Uterus (tissue), 4 donors: ENCODE results near the gene FIBP. TPM values are rescaled to one million over a fixed set of nuclear protein-coding genes. Genes with fewer than 3 reads are reported as not detected.
A peak's percentile ranks its signal among the peaks of the same experiment; 100 is the strongest.

Experiments used
- DNase-seq, 2 donors: peaks; one replicate each; pipeline ENCODE4 v3.0.0-alpha.2; 2019 to 2020
- H3K27ac ChIP-seq, 2 donors: fragments of 200-600 bp; sonication (generic); 1 replicate in 1 of 2; 2 replicates in 1 of 2; pipeline ENCODE4 v1.5.1; 2016 to 2018
- H3K27me3 ChIP-seq, 2 donors: fragments of 200-600 bp; sonication (generic); one replicate each; pipeline ENCODE4 v1.5.1; 2018 to 2019; ENCODE audit warnings: control low read depth in 1 of 2
- H3K36me3 ChIP-seq, 2 donors: fragments of 200-600 bp; sonication (generic); one replicate each; pipeline ENCODE4 v1.5.1; 2019; ENCODE audit warnings: control low read depth in 1 of 2
- H3K4me1 ChIP-seq, 2 donors: fragments of 200-600 bp; sonication (generic); one replicate each; pipeline ENCODE4 v1.5.1; 2018 to 2019; ENCODE audit warnings: control low read depth in 1 of 2
- H3K4me3 ChIP-seq, 2 donors: fragments of 200-600 bp; sonication (generic); 1 replicate in 1 of 2; 2 replicates in 1 of 2; pipeline ENCODE4 v1.5.1; 2018 to 2019; ENCODE audit warnings: mild to moderate bottlenecking in 1 of 2
- H3K9me3 ChIP-seq, 2 donors: fragments of 200-600 bp; sonication (generic); one replicate each; pipeline ENCODE4 v1.5.1; 2019; ENCODE audit warnings: control low read depth in 1 of 2
- POLR2A ChIP-seq, 2 donors: fragments of 450-650 bp; IDR thresholded peaks; one replicate each; pipeline ENCODE4 v1.6.1; 2016; ENCODE audit warnings: antibody characterized with exemption in 2 of 2, mild to moderate bottlenecking in 1 of 2, moderate library complexity in 1 of 2
- intact Hi-C: fragments of 100-400 bp; cut with DNase I; formaldehyde crosslinking; loops from one replicate; pipeline ENCODE4 v1.15.1; 2023; ENCODE audit warnings: low total_unique reads
- total RNA-seq, 4 donors: library from RNA; depleted of rRNA in 3 of 4; stranded (reverse); fragments of >200 nt in 3 of 4; gene quantifications; one replicate each; pipeline versions ENCODE4 v1.1.0 to v1.2.4, GENCODE V29; 2014 to 2023
- TF ChIP-seq, protein P1 (sequence below), 4 experiments: fragments of 200-600 bp in 2 of 4; fragments of 450-650 bp in 2 of 4; sonication (generic) in 2 of 4; IDR thresholded peaks; one replicate each; pipeline ENCODE4 v1.5.1; 2016 to 2019; ENCODE audit warnings: antibody characterized with exemption in 4 of 4, mild to moderate bottlenecking in 2 of 4, moderate library complexity in 1 of 4
- donor health status: DM: yes; HTN: yes; CAD: no.

FIBP gene
- total RNA-seq, 4 donors from 2014 or later, result 39.7 to 239 (median 52.2) TPM

DNA sequence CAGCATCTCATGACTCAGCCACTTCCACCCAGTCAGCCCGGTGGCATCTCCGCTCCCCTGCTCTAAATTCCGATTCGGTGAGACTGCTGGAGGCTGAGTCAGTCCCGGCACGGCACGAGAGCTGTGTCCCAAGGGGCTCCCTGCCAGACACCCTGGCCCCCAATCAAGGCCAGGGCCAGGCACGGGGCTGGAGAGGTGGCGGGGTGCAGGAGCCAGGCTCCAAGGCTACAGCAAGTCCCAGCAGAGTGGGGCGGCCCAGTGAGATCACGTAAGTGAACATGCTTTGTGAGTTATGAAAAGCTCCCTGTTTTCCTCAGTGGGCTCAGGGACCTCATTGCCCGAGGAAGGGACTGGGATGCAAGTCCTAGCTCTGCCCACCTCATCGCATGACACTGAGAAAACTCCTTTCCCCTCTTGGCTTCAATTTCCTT lies 27.6 kb upstream of the FIBP start:
- no peaks in the 10 kb centered on the region for H3K9me3 ChIP-seq
- intact Hi-C loops, result no loop called here
- peak; percentile 89 to 94 for DNase-seq
- no peaks in the 10 kb centered on the region for H3K36me3 ChIP-seq
- peak; percentile 27 to 48 for TF ChIP-seq POLR2A (IDR thresholded peaks at IDR 0.05)
- TF ChIP-seq, protein P1, sequence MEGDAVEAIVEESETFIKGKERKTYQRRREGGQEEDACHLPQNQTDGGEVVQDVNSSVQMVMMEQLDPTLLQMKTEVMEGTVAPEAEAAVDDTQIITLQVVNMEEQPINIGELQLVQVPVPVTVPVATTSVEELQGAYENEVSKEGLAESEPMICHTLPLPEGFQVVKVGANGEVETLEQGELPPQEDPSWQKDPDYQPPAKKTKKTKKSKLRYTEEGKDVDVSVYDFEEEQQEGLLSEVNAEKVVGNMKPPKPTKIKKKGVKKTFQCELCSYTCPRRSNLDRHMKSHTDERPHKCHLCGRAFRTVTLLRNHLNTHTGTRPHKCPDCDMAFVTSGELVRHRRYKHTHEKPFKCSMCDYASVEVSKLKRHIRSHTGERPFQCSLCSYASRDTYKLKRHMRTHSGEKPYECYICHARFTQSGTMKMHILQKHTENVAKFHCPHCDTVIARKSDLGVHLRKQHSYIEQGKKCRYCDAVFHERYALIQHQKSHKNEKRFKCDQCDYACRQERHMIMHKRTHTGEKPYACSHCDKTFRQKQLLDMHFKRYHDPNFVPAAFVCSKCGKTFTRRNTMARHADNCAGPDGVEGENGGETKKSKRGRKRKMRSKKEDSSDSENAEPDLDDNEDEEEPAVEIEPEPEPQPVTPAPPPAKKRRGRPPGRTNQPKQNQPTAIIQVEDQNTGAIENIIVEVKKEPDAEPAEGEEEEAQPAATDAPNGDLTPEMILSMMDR (IDR thresholded peaks at IDR 0.05), result no peak
- H3K27me3 ChIP-seq, result no peaks in the 10 kb centered on the region
- peak overlapping the region in 1 of 2 donors; percentile 2 for H3K4me3 ChIP-seq
- H3K4me1 ChIP-seq, result peaks cover 21 to 35% of the 10 kb centered on the region in 2 donors
- H3K27ac ChIP-seq, result peak overlapping the region; percentile 94 to 97

GRCh38 chr11:65915101-65915820 lies 27.0 kb upstream of the FIBP start:
- Histone ChIP-seq H3K27ac (peak overlapping the region; percentile 94 to 97), H3K4me3 (peak overlapping the region in 1 of 2 donors; percentile 2), H3K9me3 (no peaks in the 10 kb centered on the region), H3K36me3 (no peaks in the 10 kb centered on the region), H3K4me1 (peaks cover 15 to 29% of the 10 kb centered on the region in 2 donors), H3K27me3 (no peaks in the 10 kb centered on the region)
- intact Hi-C loops, result no loop called here
- DNase-seq, result no peak
- TF ChIP-seq, protein P1 (IDR thresholded peaks at IDR 0.05), result no peak
- no peak for TF ChIP-seq POLR2A (IDR thresholded peaks at IDR 0.05)

- no peaks in the 10 kb centered on the region for H3K9me3 ChIP-seq
- peaks cover 13 to 26% of the 10 kb centered on the region in 2 donors for H3K4me1 ChIP-seq
- no peak for TF ChIP-seq POLR2A (IDR thresholded peaks at IDR 0.05)
- TF ChIP-seq, protein P1 (IDR thresholded peaks at IDR 0.05), result no peak
- H3K27ac ChIP-seq, result peak overlapping the region in 1 of 2 donors; percentile 18
- DNase-seq, result no peak
- no peak overlapping the region for H3K4me3 ChIP-seq
- no peaks in the 10 kb centered on the region for H3K36me3 ChIP-seq
- no peaks in the 10 kb centered on the region for H3K27me3 ChIP-seq
- intact Hi-C loops, result no loop called here
These were observed 24.6 kb upstream of the FIBP start for GRCh38 chr11:65912845-65913244.

- DNase-seq, result peak; percentile 79
- TF ChIP-seq POLR2A (IDR thresholded peaks at IDR 0.05), result no peak
- TF ChIP-seq, protein P1 (IDR thresholded peaks at IDR 0.05), result peak; percentile 18 to 62 (median 52)
- intact Hi-C loops, result no loop called here
- H3K4me1 ChIP-seq, result peaks cover 5 to 16% of the 10 kb centered on the region in 2 donors
- peak overlapping the region; percentile 23 to 29 for H3K27ac ChIP-seq
- no peak overlapping the region for H3K4me3 ChIP-seq
- no peaks in the 10 kb centered on the region for H3K36me3 ChIP-seq
- H3K27me3 ChIP-seq, result no peaks in the 10 kb centered on the region
- H3K9me3 ChIP-seq, result no peaks in the 10 kb centered on the region
These were observed 23.7 kb upstream of the FIBP start for GRCh38 chr11:65911682-65912568.

GRCh38 chr11:65907878-65908277 lies 19.6 kb upstream of the FIBP start:
- H3K9me3 ChIP-seq, result no peaks in the 10 kb centered on the region
- no peaks in the 10 kb centered on the region for H3K4me1 ChIP-seq
- H3K4me3 ChIP-seq, result no peak overlapping the region
- DNase-seq, result no peak
- no peak overlapping the region for H3K27ac ChIP-seq
- intact Hi-C loops, result no loop called here
- TF ChIP-seq, protein P1 (IDR thresholded peaks at IDR 0.05), result no peak
- TF ChIP-seq POLR2A (IDR thresholded peaks at IDR 0.05), result no peak
- H3K27me3 ChIP-seq, result no peaks in the 10 kb centered on the region
- no peaks in the 10 kb centered on the region for H3K36me3 ChIP-seq
